Neutrophil (primary cell): ENCODE results near the gene SCNN1B.
"Not testable (repeated sequence)": the region's sequence is repeated elsewhere in the genome, so short reads cannot be mapped to it uniquely, and the experiment has no call there.

ENCODE experiments used
- H3K27ac ChIP-seq: fragments of 200-600 bp; sonication (generic); 2 replicates; pipeline ENCODE4 v1.5.1; 2016; ENCODE audit warnings: mild to moderate bottlenecking, moderate library complexity
- H3K27me3 ChIP-seq: fragments of 200-600 bp; sonication (generic); 2 replicates; pipeline ENCODE4 v1.6.0; 2016; ENCODE audit warnings: mild to moderate bottlenecking
- H3K36me3 ChIP-seq: fragments of 200-600 bp; sonication (generic); 2 replicates; pipeline ENCODE4 v1.5.1; 2017
- H3K4me1 ChIP-seq, 2 experiments: fragments of 200-600 bp in 1 of 2; sonication (generic) in 1 of 2; 1 replicate in 1 of 2; 2 replicates in 1 of 2; pipeline versions ENCODE4 v1.5.1 to v1.6.1; 2013 to 2016; ENCODE audit warnings: low read depth in 1 of 2, low read length in 1 of 2, mild to moderate bottlenecking in 1 of 2, moderate library complexity in 1 of 2; ENCODE audit not compliant: control insufficient read depth in 1 of 2, insufficient read depth in 1 of 2
- H3K4me3 ChIP-seq, 2 experiments: fragments of 200-600 bp in 1 of 2; sonication (generic) in 1 of 2; 1 replicate in 1 of 2; 2 replicates in 1 of 2; pipeline ENCODE4 v1.5.1; 2013 to 2016; ENCODE audit warnings: low read depth in 1 of 2, low read length in 1 of 2, mild to moderate bottlenecking in 1 of 2, moderate library complexity in 1 of 2
- H3K9me3 ChIP-seq: fragments of 200-600 bp; sonication (generic); 2 replicates; pipeline ENCODE4 v1.5.1; 2016
- TF ChIP-seq, protein P1 (sequence below): fragments of 200-600 bp; sonication (generic); IDR thresholded peaks from 2 replicates; pipeline ENCODE4 v1.5.1; 2016; ENCODE audit warnings: antibody characterized with exemption

SCNN1B gene, protein sequence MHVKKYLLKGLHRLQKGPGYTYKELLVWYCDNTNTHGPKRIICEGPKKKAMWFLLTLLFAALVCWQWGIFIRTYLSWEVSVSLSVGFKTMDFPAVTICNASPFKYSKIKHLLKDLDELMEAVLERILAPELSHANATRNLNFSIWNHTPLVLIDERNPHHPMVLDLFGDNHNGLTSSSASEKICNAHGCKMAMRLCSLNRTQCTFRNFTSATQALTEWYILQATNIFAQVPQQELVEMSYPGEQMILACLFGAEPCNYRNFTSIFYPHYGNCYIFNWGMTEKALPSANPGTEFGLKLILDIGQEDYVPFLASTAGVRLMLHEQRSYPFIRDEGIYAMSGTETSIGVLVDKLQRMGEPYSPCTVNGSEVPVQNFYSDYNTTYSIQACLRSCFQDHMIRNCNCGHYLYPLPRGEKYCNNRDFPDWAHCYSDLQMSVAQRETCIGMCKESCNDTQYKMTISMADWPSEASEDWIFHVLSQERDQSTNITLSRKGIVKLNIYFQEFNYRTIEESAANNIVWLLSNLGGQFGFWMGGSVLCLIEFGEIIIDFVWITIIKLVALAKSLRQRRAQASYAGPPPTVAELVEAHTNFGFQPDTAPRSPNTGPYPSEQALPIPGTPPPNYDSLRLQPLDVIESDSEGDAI

DNA sequence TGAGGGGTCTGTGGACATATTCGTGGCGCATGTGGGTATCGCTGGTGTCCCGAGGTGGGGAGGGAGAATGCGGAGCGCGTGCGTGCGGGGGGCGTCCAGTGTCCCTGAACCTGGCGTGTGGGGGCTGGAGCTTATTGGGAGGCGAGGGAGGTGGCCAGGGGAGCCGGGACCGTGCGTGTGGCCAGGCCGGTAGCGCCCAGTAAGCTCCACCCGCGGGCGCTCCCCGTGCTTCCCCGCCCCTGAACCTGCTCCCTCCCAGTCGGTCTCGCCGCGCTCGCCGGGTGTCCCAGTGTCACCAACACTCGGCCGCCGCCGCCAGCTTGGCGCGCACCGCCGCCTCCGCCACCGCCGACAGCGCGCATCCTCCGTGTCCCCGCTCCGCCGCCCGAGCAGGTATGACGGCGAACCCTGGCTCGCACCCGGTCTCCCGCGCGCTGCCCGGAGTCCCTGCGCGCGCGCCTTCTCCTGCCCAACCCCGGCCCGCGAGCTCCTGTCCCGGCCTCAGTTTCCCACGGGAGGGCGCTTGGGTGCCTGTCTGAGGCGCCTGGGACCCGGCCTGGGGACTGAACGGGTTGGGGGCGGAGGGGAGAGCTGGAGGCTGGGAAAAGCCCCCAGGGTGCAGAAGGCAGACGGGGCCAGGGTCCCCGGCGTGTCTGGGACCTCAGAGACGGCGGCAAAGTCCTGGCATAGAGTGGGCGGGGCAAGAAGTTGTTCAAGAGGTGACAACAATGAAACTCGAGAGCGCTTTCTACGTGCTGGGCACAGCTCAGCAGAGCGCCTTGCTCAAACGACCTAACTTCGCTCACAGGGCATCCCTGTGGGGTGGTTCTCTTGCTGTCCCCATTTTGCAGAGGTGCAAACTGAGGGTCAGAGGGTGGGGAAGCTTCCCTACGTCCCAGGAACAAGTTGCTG lies at the start of gene SCNN1B:
SCNN1B (plus strand) TSS at position 258 of the 912 bp plus-strand sequence. CDS start 46,298 bp downstream, outside the sequence.
- no peaks in the 10 kb centered on the region for H3K9me3 ChIP-seq
- no peak within 1 kb of the TSS for H3K27ac ChIP-seq
- no peak within 1 kb of the TSS for H3K4me3 ChIP-seq
- no peaks in the 10 kb centered on the region for H3K4me1 ChIP-seq
- TF ChIP-seq, protein P1, sequence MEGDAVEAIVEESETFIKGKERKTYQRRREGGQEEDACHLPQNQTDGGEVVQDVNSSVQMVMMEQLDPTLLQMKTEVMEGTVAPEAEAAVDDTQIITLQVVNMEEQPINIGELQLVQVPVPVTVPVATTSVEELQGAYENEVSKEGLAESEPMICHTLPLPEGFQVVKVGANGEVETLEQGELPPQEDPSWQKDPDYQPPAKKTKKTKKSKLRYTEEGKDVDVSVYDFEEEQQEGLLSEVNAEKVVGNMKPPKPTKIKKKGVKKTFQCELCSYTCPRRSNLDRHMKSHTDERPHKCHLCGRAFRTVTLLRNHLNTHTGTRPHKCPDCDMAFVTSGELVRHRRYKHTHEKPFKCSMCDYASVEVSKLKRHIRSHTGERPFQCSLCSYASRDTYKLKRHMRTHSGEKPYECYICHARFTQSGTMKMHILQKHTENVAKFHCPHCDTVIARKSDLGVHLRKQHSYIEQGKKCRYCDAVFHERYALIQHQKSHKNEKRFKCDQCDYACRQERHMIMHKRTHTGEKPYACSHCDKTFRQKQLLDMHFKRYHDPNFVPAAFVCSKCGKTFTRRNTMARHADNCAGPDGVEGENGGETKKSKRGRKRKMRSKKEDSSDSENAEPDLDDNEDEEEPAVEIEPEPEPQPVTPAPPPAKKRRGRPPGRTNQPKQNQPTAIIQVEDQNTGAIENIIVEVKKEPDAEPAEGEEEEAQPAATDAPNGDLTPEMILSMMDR, result no peak
- peaks cover 62% of the 10 kb centered on the region for H3K27me3 ChIP-seq
- no peaks in the 10 kb centered on the region for H3K36me3 ChIP-seq

DNA sequence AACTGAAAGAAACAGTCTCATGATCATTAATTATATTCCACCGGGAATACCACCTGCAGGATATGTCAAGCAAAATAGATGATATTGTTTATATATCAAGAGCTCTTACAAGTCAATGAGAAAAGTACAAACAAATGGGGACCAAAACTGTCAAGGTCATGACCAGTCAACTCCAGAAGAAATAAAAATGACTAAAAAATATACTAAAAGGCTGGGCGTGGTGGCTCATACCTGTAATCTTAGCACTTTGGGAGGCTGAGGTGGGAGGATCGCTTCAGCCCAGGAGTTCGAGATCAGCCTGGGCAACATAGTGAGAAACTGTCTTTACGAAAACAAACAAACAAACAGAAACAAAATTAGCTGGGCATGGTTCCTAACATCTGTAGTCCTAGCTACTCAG lies 49.8 kb upstream of the SCNN1B start:
- Histone ChIP-seq H3K4me1 (no peaks in the 10 kb centered on the region), H3K27ac (no peak overlapping the region), H3K4me3 (no peak overlapping the region), H3K36me3 (no peaks in the 10 kb centered on the region), H3K27me3 (no peaks in the 10 kb centered on the region), H3K9me3 (no peaks in the 10 kb centered on the region)
- TF ChIP-seq, protein P1, result no peak

DNA sequence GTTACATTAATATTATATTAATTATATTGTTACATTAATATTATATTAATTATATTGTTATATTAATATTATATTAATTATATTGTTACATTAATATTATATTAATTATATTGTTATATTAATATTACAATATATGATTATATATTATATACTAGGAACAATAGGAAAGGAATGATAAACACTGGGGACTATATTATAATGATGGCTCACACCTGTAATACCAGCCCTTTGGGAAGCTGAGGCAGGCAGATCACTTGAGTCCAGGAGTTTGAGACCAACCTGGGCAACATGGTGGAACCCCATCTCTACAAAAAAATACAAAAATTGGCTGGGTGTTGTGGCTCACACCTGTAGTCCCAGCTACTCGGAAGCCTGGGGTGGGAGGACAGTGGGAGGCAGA lies 48.5 kb upstream of the SCNN1B start:
- H3K4me3 ChIP-seq, H3K36me3 ChIP-seq, H3K27me3 ChIP-seq, H3K27ac ChIP-seq, H3K9me3 ChIP-seq, H3K4me1 ChIP-seq: not testable (repeated sequence)

DNA sequence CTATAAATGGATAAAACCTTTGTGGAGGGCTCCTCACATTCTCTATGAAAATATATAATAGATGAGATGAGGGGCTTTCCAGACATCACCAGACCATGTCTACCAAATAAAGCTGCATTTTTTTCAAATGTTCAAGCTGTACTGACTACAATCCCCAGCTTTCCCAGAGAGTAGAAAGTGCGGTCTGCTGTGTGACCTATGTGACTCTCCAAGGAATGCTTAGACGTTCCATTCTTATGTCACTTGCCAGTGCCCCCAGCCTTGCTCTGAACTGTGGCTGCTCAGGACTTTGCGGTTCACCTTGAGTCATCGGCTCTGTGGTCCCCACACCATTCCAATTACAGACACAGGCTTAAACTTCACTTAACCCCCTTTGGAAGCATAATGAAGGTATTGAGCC lies 47.8 kb upstream of the SCNN1B start:
- H3K4me1 ChIP-seq, result no peaks in the 10 kb centered on the region
- TF ChIP-seq, protein P1, result no peak
- no peak overlapping the region for H3K4me3 ChIP-seq
- no peak overlapping the region for H3K27ac ChIP-seq
- H3K36me3 ChIP-seq, result no peaks in the 10 kb centered on the region
- no peaks in the 10 kb centered on the region for H3K9me3 ChIP-seq
- H3K27me3 ChIP-seq, result no peaks in the 10 kb centered on the region

DNA sequence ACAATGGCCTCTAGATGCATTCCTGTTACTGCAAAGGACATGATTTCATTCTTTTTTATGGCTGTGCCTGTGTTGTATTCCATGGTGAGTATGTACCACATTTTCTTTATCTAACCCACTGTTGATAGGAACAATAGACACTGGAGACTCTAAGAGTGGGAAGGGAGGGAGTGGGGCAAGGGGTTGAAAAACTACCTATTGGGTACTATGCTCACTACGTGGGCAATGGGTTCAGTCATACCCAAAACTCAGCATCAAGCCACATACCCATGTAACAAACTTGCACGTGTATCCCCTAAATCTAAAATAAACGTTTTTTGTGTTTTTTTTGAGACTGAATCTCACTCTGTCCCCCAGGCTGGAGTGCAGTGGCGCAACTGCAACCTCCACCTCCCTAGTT lies 47.1 kb upstream of the SCNN1B start:
- H3K4me3 ChIP-seq, result no peak overlapping the region

More for the DNA sequence above, 47.1 kb upstream of the SCNN1B start:
- Histone ChIP-seq H3K27me3 (no peaks in the 10 kb centered on the region), H3K9me3 (no peaks in the 10 kb centered on the region), H3K27ac (no peak overlapping the region), H3K36me3 (no peaks in the 10 kb centered on the region), H3K4me1 (no peaks in the 10 kb centered on the region)
- TF ChIP-seq, protein P1, result no peak
